Amniotic epithelial cell (primary cell): ENCODE data around the gene CHCHD1.
A peak's percentile ranks its signal among the peaks of the same experiment; 100 is the strongest.
"Not testable (repeated sequence)": the region's sequence is repeated elsewhere in the genome, so short reads cannot be mapped to it uniquely, and the experiment has no call there.

Experiments used
- DNase-seq: peaks from one replicate; pipeline ENCODE4 v3.0.0-alpha.2; 2010; ENCODE audit warnings: low read depth

Gene CHCHD1

GRCh38 chr10:73769396-73769795 is 12.5 kb upstream of the CHCHD1 start:
- DNase-seq = no peak

GRCh38 chr10:73771722-73772280 is 10.0 kb upstream of the CHCHD1 start:
- peak; percentile 13 for DNase-seq

GRCh38 chr10:73772281-73773151 is 9.3 kb upstream of the CHCHD1 start:
- peak; percentile 81 for DNase-seq

- DNase-seq = no peak
Observed at GRCh38 chr10:73773152-73773879, 8.5 kb upstream of the CHCHD1 start.

GRCh38 chr10:73774637-73775036 is 7.2 kb upstream of the CHCHD1 start:
- peak; percentile 42 for DNase-seq

- no peak for DNase-seq
Observed at GRCh38 chr10:73779018-73779417, 2.8 kb upstream of the CHCHD1 start.

- DNase-seq = no peak
Observed at GRCh38 chr10:73779539-73780197, 2.2 kb upstream of the CHCHD1 start.

GRCh38 chr10:73780301-73780700 is 1.5 kb upstream of the CHCHD1 start:
- DNase-seq = no peak

- DNase-seq = no peak
Observed at GRCh38 chr10:73780966-73781365, 882 bp upstream of the CHCHD1 start.

GRCh38 chr10:73781548-73781878 is 335 bp upstream of the CHCHD1 start:
- DNase-seq = no peak

- no peak for DNase-seq
Observed at GRCh38 chr10:73782749-73783085, 869 bp downstream of the CHCHD1 start.

- DNase-seq = peak; percentile 96
Observed at GRCh38 chr10:73785211-73785720, 3.4 kb downstream of the CHCHD1 start, which contains the start of gene ZSWIM8. TSS of gene ZSWIM8 (plus strand) at chr10:73785606. CDS start at chr10:73785879, 273 bp downstream.

GRCh38 chr10:73785721-73786511 is 4.1 kb downstream of the CHCHD1 start:
- DNase-seq = peak; percentile 57

GRCh38 chr10:73786512-73786885 is 4.7 kb downstream of the CHCHD1 start:
- no peak for DNase-seq

GRCh38 chr10:73787031-73787800 is 5.4 kb downstream of the CHCHD1 start:
- DNase-seq = not testable (repeated sequence)

GRCh38 chr10:73788864-73789658 is 7.2 kb downstream of the CHCHD1 start:
- no peak for DNase-seq

- no peak for DNase-seq
Observed at GRCh38 chr10:73789659-73790055, 7.8 kb downstream of the CHCHD1 start.

GRCh38 chr10:73790886-73791625 is 9.2 kb downstream of the CHCHD1 start:
- no peak for DNase-seq

GRCh38 chr10:73791871-73792400 is 10.1 kb downstream of the CHCHD1 start:
- DNase-seq = no peak
